GM12872 (cell line): ENCODE data around the gene MSGN1.

Source experiments
- CTCF ChIP-seq: IDR thresholded peaks from 3 replicates; pipeline ENCODE4 v1.5.1; 2011; ENCODE audit warnings: low read depth, mild to moderate bottlenecking, low read length, moderate library complexity; ENCODE audit not compliant: insufficient read depth

The MSGN1 gene

GRCh38 chr2:17816396-17817245, at the start of gene MSGN1:
Gene MSGN1 (plus strand): TSS chr2:17816460. CDS start chr2:17816519, 59 bp downstream.
- no peak for TF ChIP-seq CTCF

- no peak for TF ChIP-seq CTCF
These were observed 47.4 kb upstream of the MSGN1 start for GRCh38 chr2:17768894-17769293.

- TF ChIP-seq CTCF, result no peak
These were observed 44.3 kb upstream of the MSGN1 start for GRCh38 chr2:17771956-17772355.

GRCh38 chr2:17772532-17772931, 43.7 kb upstream of the MSGN1 start:
- no peak for TF ChIP-seq CTCF

GRCh38 chr2:17780546-17780945, 35.7 kb upstream of the MSGN1 start:
- TF ChIP-seq CTCF, result no peak

- no peak for TF ChIP-seq CTCF
These were observed 34.8 kb upstream of the MSGN1 start for GRCh38 chr2:17781482-17781881.

- TF ChIP-seq CTCF, result no peak
These were observed 29.5 kb upstream of the MSGN1 start for GRCh38 chr2:17786727-17787126.
